ENCODE measurements around the gene C6orf15. TPM values are rescaled to one million over a fixed set of nuclear protein-coding genes. Genes with fewer than 3 reads are reported as not detected.

Gene C6orf15
- not detected in 2 replicates for total RNA-seq (2014; rRNA removed; shearing (Covaris generic))
- not detected in 2 replicates for polyA plus RNA-seq (2015; cell fraction: cytosol; rRNA removed)
- polyA plus RNA-seq (2015; cell fraction: nucleus; rRNA removed): not detected in 2 replicates

DNA sequence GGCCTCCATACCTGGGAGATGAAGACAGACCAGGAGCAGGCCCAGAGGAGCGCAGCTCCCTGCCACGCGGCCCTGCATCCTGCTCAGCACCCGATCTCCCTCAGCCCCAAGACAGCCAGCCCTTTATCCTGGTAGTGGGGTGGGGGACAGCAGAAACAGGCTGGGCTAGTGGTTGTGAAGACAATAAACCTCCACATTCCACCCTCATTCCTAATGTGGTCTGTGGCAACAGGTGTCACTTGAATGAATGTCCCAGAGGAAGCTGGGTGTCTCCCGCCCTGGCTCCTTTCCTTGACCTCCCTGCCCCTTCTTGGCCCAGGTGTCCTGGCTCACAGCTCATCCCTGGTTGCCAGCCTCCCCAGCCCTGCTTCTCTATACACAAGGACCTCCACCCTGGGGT lies at the start of gene C6orf15:
Gene C6orf15, minus strand, starts transcription at position 98 of the 400 bp plus-strand sequence. Its CDS starts 20 bp downstream, at position 78.
- DNase-seq (ENCODE audit: low read depth): no peak

DNA sequence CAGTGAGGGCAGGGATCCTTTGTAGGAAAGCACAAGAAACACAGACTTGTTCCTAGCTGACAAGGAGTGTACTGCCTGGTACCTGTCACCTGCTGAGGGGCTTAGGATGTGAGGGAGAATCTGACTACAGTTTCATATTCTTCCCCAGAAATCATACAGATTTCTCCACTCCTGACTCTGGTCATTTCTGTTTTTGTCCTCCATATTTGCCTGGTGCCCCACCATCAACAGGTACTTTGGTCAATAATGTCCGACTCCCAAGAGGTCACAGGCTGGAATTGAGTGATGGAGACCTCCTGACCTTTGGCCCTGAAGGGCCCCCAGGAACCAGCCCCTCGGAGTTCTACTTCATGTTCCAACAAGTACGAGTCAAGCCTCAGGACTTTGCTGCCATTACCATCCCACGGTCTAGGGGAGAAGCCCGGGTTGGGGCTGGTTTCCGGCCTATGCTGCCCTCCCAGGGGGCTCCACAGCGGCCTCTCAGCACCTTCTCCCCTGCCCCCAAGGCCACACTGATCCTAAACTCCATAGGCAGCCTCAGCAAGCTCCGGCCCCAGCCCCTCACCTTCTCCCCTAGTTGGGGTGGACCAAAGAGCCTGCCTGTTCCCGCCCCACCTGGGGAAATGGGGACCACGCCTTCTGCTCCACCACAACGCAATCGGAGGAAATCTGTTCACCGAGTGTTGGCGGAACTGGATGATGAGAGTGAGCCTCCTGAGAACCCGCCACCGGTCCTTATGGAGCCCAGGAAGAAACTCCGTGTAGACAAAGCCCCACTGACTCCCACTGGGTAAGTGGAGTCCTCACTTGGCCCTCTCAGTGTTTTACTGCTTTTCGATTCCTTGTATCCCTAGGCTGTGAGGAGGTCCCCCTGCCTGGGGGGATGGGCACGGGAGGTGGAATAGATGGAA lies 49.1 kb upstream of the C6orf15 start:
- no peak for DNase-seq (ENCODE audit: low read depth)

DNA sequence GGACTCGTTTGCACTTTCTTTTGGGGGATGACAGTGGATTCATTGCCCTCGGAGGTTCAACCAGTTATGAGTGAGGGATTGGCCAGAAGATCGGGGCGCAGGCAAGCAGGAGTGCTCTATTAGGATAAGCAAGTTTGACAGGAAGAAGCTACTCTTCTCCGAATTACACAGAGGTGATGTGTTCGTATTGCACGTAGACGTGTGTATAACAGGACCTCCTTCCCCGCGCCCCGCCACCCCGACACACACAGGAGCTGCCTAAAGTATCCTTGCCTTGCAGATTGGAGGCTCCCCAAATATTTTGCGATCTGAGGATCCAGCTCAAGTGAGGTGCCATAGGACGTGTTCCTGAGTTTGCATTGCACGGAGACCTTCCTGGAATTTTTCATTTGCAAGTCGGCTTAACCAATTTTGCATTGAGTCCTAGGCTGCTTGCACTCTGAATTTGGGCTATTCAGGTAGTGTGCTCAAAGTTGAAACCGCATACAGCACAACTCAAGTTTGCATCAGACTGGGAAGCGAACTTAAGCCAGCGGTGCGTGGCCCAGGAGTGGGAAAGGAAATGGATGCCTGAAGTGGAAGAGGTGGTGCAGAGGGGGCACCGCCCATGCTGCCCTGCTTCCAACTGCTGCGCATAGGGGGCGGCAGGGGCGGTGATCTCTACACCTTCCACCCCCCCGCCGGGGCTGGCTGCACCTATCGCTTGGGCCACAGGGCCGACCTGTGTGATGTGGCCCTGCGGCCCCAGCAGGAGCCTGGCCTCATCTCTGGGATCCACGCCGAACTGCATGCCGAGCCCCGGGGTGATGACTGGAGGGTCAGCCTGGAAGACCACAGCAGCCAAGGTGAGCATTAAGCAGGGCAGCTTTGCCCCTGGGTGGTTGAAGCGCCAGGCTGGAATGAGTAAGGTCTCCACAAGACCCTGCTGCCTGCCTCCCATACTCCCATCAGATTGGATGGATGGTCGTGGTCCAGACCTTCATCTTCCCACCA lies 46.8 kb upstream of the C6orf15 start:
- DNase-seq (ENCODE audit: low read depth): peak; percentile 41

DNA sequence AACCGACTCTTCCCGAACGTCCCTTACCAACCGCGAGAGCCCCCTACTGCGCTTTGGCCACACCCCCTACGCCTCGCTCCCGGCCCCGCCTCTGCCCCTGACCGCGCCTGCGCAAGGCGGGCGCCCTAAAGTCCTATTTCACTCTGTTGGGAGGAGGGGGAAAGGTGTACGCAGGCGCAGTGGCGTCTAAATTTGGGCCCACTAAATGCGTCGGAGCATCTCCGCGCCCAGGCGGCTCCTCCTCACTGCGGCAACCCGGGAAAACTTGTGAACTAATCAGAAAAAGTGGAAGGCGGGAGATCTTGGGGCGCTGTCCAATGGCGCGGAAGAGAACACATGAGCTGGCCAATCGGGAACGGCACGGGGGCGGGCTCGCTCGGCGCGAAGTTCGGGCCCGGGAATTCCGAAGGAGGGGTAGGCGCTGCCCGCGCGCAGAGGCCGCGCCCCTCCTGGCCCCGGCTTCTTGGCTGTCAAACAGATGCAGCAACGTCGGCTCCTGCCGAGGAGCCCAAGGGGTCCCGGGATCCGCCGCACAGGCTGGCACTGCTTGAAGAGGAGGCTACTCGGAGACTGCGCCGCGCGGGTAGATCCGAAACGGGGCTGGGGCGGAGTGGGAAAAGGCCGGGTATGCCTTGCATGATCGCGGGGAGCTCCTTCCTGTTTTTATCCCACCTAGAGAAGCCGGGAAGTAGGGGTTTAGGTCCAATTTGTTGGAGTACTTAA lies 45.9 kb upstream of the C6orf15 start, which contains the start of gene TCF19:
Gene TCF19, plus strand, starts transcription at position 450 of the 723 bp plus-strand sequence. CDS start 881 bp downstream, outside the sequence.
- DNase-seq (ENCODE audit: low read depth): peak; percentile 99

DNA sequence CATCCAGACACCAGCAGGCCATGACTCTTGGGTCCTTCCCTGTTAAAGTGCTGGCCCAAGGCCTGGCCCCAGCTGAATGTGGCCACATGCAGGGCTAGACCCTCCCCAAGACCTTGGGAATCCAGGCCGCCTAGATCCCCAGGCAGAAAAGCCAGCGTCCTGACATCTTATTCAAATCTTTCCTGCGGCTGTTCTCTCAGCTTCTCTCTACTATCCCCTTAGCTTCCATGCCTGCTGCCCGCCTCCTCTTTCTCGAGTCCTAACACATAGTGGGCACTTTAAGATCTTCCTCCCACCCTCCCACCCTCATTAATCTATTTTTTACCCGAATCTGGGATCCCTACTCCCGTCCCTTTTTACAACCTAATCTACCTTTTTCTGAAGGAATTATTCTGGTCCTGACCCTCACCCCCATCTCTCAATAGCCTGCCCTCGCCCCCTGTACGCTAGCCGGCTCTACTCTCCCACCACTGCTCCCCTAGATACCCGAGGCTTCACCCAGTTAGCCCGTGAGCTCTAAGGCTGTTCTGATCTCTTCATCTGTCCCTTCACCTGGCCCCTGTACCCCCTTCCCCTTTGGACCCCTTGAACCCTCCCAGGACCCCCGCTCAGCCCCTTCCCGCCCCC lies 45.3 kb upstream of the C6orf15 start, which contains the start of gene CCHCR1:
Gene CCHCR1, minus strand, starts transcription at position 290 of the 627 bp plus-strand sequence. Its CDS starts 202 bp downstream, at position 88.
- no peak for DNase-seq (ENCODE audit: low read depth)

DNA sequence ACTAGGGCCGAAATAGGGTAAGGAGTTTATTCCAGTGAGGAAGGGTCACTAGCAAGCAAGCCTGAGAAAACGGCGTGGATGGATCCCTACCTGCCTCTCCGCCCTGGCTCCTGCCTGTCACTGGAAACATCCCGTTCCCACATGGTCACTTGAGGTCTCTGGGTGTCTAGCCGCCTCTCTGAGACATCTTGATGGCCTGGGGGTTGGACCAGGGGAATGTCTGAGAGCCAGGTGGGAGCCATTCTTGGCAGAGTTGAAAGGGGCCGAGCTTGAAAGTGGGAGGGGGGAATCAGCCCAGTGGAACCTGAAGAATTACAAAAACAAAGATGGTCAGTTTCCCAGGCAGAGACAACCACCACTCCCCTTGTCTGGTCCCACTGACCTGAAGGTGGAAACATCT lies 44.3 kb upstream of the C6orf15 start:
- DNase-seq (ENCODE audit: low read depth): no peak

DNA sequence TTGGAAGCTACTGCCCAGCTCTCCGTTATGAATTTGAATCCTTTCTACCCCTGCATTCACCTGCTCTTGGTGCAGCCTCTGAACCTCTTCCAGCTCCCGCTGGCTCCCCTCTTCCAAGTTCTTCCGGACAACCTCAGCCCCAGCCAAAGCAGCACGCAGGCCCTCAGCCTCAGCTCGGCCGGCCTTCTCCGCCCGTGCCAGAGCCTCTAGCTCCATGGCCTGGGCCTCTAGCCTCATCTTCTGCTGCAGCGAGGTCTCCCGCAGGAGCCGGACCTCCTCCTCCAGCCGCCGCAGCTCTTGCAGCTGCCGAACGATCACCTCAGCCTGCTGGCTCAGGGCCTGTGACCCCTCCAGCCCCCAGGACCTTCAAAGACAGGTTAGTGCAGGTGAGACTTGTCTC lies 42.1 kb upstream of the C6orf15 start:
- DNase-seq (ENCODE audit: low read depth): no peak

DNA sequence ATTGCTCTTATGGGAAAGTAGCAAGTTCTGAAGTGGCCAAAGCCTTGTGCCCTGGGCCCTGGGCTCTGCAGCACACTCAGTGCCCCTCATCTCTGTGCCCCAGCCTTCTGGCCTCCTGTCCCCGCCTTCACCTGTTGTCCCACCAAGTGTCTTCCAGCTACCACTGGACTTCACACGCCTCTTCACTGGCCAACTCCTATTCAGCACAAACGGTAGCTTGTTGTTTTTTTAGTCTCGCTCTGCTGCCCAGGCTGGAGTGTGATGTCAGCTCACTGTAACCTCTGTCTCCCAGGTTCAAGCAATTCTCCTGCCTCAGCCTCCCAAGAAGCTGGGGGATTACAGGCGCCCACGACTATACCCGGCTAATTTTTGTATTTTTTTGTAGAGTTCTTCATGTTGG lies 40.4 kb upstream of the C6orf15 start:
- no peak for DNase-seq (ENCODE audit: low read depth)

DNA sequence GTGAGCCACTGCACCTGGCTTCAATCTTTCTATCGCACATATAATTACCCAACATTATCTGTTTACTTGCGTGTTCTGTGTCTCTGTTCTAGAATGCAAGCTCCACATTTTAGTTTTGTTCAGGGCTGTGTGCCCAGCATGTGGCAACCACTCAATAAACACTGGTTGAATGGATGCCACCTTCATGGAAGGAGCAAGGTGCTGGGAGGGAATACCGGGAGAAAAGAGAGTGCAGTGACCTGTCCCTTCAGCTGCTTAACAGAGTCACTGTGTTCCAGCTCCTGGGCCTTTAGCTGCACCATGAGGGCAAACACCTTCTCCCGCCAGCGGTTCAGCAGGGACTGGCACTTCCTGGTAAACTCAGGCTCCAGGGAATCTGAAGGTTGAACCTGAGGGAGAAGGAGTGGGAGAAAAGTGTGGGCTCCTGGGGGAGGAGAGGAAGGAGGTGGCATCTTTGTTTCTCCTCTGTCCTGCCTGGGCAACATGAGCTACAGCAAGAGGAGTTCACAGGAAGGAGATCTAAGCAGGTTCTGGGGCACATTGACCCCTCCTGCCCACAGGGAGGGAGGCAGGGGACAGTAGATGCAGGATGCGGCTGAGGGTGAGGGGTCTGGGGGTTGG lies 37.6 kb upstream of the C6orf15 start:
- no peak for DNase-seq (ENCODE audit: low read depth)

DNA sequence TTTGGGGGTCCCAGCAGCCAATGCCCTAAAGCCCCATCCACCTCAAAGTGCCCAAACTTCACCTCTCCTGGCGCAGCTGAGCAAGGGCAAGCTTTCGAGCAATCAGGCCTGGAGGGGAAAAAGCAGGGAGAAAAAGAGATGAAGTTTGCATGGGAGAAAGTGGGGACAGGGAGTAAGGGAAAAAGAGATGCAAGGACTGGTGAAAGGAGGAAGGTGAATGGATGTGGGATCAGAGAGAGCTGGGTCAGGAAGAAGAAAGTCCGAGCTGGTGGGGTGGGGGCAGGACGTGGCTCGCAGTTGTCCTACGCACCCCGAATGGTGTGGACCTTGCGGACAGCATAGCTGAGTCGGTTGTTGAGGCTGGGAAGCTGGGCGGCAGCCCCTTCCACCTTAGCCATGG lies 33.0 kb upstream of the C6orf15 start:
- DNase-seq (ENCODE audit: low read depth): no peak

DNA sequence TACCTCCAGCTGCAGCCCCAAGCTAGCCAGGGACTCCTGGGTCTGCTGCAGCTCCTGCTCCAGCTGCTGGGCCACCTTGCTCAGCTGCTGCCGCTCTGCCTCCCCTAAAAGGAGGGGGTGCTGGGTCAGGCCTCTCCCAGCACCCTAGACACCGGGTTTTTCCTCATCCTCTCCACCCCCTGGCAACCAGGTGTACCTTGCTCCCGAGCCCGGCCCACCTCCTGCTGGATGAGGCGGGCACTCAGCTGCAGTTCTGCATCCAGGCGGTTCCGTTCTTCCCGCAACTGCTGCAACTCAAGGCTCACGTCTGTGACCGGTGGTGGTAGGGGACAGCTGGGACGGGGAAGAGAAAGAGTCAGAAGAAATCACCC lies 32.6 kb upstream of the C6orf15 start:
- no peak for DNase-seq (ENCODE audit: low read depth)

DNA sequence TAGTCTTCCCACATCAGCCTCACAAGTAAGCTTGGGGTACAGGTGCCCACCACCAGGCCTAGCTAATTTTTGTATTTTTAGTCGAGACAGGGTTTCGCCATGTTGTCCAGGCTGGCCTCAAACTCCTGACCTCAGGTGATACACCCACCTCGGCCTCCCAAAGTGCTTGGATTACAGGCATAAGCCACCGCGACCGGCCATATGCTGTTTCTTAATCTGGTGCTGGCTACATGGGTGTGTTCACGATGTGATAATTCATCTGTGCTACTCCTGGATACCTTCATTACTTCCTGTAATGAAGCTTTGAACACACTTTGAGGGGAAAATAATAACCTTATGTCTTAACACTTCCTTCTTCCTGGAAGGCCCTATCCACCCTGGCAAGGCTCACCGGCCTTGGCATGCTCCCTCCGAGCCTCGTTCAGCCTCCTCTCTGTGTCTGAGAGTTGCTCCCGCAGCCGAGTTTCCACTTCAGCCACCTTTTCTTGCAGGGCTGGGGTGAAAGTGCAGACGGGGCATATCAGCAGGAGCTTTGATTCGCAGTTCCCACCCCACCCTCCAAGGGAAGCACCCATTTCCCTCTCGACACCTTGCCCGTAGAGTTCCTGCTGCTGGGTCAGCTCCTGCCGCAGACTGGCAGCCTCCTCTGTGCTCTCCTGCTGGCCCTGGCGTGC lies 32.1 kb upstream of the C6orf15 start:
- no peak for DNase-seq (ENCODE audit: low read depth)

DNA sequence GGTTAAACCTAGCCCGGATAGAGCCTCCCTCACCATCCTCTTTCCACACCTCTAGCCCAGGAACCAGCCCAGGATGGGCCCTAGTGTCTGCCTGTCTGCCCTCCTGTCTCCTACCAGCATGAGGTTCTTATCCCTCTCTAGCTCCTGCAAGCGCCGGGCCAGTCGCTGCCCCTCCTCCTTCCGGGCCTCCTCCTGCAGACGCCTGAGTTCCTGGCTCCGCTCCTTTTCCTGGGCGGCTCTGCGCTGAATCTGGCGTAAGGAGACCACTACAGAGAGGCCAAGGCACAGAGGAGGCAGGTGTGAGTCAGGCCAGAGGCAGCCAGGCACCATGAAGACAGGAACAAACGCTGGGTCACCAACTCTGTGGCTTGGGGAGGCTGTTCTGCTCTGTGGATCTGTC lies 30.8 kb upstream of the C6orf15 start:
- DNase-seq (ENCODE audit: low read depth): peak; percentile 88

DNA sequence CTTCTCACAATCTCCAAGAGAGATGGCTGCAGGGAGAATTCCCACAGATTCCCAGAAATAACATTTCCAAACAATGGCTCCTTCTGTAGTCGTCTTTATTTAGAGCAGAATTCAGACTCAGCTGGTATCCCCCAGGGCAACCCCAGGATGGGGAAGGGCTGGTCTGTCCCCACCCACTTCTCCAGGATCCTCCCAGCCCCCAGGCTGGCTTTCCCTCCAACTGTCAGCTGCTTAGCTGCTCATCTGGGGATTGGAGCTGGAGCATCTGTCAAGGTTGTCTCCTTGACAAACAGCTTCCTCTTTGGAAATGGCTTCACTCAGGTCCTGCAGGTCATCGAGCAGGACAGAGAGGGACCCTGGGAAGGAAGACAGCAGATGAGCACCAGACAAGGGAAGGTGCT lies 30.0 kb upstream of the C6orf15 start:
- DNase-seq (ENCODE audit: low read depth): no peak

DNA sequence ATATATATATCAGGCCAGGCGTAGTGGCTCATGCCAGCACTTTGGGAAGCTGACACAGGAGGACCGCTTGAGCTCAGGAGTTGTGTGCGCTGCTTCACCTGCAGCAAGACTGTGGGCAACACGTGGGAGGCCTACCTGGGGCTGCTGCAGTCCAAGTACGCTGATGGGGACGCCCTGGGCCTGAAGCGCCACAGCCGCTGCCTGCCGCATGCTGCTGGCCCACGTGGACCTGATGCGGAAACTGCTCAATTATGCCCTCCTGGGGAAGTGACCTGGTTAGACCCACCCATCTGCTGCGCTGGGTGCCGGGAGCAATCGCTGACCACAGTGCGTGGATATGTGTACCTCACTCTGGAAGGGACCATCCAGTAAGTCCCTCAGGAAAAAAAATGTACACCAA lies 28.3 kb upstream of the C6orf15 start:
- DNase-seq (ENCODE audit: low read depth): no peak

DNA sequence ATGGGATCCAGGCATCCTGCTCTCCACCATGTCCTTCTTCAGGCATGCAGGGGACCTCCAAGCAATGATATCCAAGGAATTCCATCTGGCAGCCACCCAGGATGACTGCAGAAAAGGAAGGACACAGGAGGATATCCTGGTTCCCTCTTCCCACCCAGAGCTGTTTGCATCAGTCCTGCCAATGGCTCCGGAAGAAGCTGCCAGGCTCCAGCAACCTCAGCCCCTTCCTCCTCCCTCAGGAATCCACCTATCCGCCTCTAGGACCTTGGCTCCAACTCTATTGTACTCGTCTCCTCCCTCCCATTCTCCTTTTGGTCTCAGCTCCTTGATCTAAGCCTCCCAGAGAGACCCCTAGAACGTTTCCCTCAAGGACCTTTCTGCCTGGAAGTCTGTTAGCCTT lies 27.2 kb upstream of the C6orf15 start:
- DNase-seq (ENCODE audit: low read depth): peak; percentile 65

DNA sequence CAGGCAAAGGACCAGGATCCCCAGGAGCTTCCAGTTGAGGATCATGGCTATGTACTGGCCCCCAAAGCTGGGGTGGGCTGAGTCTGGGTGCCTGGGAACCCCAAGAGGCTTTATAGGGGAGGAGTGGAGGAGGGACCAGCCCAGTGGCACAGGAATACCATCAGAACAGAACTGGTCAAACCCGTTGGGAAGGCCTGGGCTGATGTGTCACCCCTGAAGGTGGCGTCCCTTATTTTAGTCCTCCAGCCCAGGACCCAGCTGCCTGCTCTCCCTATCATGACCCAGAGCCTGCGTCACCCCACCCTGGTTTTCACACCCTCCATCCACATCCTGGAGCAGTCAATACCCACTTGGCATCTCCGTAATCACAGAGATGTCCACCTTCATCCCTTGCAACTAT lies 26.6 kb upstream of the C6orf15 start, which contains the start of gene PSORS1C2:
Gene PSORS1C2, minus strand, starts transcription at position 85 of the 400 bp plus-strand sequence. Its CDS starts 40 bp downstream, at position 45.
- no peak for DNase-seq (ENCODE audit: low read depth)

DNA sequence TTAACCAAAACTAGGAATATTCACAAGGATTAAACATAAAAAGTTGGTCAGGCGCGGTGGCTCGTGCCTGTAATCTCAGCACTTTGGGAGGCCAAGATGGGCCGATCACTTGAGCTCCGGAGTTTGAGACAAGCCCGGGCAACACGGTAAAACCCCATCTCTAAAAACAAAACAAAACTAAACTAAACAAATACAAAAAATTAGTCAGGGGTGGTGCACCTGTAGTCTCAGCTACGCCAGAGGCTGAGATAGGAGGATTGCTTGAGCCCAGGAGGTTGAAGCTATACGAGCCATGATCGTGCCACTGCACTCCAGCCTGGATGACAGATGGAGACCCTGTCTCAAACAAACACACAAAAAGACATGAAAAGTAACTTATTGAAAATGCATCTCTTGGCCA lies 23.3 kb upstream of the C6orf15 start:
- DNase-seq (ENCODE audit: low read depth): no peak

DNA sequence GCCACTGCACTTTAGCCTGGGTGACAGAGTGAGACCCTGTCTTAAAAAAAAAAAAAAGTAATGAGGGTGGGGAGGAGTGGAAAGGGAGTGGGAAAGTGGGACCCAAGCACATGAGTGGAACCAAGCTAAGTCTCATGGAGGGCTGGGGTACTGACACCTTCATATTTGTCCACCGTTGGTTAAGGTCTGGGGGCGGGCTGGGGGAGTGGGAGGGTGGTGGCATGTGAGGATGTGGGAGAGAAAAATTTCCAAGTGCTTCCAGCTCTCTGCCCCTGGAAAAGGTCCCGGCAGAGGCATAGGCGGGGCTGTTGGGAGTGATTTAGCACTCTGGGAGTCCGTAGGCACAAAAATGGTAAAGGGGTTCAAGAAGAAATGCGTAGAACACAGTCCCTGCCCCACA lies 20.4 kb upstream of the C6orf15 start:
- no peak for DNase-seq (ENCODE audit: low read depth)
